ENCODE data around the gene ACP7.
A peak's percentile ranks its signal among the peaks of the same experiment; 100 is the strongest.
"Not testable (repeated sequence)": the region's sequence is repeated elsewhere in the genome, so short reads cannot be mapped to it uniquely, and the experiment has no call there.

The ACP7 gene

DNA sequence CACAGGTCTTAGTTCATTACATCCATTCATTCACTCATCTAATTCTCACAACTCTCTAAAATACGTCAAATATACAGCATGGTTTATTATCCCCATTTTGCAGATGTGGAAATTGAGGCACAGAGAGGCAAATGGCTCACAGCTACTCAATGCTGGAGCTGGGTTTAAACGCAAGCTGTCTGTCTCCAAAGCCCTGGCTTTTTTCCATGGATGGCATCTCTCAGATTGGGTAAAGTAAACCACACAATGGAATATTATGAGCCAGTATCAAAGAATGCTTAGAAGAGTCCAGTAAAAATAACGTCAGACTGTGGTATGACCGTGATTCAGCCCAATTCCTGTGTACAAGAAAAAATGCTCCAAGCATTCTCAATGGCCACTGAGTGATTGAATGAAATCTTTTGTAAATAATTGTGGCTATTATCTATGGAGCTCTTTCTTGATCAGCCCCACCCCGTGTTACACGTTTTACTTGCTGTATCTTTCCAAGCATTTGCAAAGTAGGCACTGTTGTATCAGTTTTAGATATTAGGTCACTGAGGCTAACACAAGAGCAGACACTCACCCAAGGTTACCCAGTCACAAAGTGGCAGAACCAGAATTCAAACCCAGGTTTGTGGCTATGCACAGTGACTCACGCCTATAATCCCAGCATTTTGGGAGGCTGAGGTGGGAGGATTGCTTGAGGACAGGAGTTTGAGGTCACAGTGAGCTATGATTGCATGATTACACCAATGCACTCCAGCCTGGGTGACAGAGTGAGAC, 5.5 kb upstream of the ACP7 start:
- DNase-seq: no peak

DNA sequence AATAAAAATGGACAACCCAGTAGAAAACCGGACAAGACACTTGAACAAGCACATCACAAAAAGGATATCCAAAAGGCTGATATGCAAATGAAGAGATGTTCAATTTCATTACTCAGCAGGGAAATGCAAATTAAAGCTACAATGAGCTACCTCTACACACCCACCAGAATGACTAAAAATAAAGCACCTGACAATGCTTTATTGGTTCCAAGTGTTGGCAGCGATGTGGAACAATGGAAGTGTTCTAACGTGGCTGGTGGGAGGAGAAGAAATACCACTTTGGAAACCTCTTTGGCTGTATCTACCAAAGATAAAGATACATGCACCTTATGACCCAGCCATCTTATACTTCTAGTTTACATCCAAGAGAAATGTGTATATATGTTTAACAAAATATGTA, 3.7 kb upstream of the ACP7 start:
- DNase-seq: no peak

DNA sequence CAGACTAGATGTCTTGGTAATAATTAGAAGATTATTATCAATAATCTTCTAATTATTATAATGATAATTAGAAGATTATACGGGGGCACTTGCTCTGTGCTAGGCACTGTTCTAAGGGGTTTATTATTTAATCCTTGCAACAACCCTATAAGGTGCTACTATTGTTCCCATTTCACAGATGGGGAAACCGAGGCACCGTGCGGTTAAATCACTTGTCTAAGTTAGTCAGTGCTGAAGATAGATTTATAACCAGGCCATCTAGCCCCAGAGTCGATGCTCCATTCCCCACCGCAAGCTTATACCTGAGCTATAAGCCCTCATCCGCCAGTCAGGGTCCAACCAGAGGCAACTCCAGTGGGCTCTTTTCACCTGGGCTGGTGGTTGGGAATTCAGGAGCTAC, 2.0 kb upstream of the ACP7 start:
- no peak for DNase-seq

DNA sequence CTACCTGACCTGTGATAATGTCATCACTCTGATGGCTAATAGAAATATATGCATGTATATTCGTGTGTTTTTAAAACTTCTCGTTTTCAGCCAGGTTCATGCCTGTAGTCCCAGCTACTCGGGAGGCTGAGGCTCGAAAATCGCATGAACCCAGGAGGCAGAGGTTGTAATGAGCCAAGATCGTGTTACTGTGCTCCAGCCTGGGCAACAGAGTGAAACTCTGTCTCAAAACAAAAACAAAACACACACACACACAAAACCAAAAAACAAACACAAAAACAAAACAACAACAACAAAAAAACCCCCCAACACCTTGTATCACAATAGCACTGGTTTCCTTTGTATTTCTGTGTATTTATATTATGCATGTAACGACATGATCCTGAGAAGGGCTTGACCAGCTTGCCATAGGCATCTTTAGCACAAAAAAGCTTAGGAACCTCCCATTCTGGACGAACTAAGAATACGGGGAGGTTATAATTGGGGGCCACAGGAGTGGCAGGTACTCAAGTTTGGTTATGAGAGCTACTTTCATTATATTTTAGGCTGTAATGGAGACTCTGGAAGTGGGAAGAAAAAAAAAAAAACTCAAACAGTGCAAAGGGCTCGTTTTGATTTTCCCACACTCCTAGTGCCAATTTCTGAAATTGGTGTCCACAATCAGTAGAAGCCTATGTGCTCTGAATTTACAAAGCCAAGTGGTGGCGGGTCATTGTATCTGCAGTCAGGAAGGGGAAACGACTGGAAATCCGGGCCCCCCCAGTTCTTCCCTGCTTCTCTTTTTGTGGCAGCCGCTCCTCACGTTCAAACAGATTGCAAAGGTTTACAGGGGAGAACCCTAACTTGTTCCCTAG, 1.2 kb upstream of the ACP7 start:
- DNase-seq: no peak

DNA sequence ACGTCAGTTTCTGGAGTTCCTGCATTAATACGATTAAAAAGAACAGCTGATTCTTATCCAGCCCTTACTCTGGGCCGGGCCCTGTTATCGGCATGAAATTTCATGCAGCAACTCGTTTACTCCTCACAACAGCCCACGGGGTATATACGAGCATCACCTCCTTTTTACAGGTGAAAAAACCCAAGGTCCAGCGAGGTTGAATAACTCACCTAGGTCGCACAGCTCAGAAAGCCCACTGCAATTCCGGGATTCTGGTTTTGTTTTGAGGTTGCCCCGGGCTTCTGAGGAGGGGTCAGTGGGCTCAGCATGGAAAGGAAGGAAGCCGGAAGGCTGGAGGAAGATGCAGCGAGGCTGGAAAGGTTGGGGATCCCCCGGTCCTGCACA, 577 bp upstream of the ACP7 start:
- DNase-seq: peak; percentile 7

DNA sequence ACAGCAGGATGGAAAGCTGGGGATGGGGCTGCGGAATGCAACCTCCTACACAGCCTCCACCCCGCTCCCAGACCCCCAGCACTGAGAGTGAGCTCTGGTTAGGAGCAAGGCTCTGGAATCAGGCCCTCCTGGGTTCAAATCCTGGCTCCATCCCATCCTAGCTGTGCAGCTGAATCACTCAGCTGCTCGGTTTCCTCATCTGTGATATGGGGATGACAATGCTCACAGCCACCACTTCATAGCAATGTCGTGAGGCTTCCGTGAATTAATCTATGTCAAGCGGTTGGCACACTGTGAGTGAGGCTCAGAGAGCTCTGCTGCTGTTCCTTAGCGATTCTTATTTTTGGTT, 538 bp downstream of the ACP7 start:
- no peak for DNase-seq

DNA sequence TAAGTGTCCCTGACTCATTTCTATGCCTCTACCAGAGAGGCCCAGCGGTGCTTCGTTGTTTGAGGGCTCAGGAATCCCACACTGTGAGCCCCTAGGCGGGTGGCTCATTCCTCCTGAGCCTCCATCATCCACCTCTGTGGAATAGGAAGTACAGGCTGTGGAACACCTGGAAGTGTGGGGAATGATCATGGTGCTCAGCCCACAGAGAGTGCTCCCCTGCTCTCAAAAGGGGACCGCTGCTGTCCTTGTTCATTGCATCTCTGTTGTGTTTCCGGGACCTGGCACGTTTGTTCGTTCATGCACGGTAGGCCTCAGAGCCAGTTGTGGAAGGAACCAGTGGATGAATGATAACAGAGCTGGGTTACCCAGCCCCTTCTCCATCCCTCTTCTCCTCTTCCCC, 1.2 kb downstream of the ACP7 start:
- DNase-seq: no peak

DNA sequence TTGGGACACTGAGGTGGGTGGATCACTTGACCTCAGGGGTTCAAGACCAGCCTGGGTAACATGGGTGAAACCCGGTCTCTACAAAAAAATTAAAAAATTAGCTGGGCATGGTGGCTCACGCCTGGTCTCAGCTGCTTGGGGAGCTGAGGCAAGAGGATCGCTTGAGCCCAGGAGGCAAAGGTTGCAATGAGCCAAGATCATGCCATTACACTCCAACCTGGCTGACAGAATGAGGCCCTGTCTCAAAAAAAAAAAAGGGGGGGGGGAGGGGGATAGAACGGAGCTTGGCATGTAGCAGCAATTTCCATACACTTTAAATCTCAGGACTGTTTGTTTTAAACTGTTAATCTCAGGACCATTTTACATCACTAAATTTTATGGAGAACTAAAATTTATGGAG, 2.2 kb downstream of the ACP7 start:
- DNase-seq: no peak

DNA sequence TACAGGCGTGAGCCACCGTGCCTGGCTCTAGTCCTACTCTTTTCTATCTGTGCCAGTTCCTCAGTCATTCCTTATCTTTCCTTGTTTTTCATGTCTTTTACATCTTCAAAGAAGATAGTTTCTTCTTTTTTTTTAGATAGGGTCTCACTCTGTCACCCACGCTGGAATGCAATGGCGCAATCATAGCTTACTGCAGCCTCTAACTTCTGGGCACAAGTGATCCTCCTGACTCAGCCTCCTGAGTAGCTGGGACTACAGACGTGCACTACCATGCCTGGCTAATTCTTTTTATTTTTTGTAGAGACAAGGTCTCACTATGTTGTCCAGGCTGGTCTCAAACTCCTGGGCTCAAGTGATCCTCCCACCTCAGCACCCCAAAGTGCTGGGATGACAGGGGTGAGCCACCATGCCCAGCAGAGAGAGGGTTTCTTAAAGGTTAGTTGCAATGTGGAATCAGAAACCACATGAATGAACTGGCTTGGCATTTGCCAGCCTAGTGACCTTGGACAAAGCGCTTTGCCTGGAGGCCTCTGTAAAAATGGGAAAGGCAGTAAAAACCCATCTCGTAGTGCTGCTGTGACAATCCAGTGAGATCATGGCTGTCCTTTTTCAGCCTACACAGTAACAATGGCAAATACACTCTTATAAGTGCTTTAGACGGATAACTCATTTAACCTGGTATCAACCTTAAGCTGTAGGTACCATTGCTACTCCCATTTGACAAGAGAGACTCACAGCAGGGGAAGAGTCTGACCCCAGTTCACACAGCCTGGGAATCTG, 3.9 kb downstream of the ACP7 start:
- no peak for DNase-seq

DNA sequence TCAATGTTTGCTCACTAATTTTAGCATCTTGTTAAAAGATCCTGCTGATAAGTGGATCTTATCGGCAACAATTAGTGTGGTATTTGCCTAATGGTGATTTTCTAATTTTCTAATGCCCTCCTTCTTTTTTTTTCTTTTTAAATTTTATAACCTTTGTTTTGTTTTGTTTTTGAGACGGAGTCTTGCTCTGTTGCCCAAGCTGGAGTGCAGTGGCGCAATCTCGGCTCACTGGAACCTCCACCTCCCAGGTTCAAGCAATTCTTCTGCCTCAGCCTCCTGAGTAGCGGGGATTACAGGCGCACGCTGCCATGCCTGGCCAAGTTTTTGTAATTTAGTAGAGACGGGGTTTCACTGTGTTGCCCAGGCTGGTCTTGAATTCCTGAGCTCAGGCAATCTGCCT, 5.8 kb downstream of the ACP7 start:
- not testable (repeated sequence) for DNase-seq

DNA sequence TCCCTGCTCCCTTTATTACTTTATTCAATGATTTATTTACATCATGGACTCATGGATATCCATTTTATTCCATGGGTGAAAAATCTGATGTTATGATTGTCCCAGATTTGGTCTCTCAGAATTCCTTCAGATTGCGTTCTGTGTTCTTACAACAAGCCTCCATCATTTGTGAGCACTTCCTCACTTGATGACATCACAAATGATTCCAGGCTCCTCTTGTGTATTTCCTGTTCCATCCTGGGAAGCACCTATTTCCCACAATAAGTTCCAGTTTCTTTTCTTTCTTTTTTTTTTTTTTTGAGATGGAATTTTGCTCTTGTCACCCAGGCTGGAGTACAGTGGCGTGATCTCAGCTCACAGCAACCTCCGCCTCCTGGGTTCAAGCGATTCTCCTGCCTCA, 6.7 kb downstream of the ACP7 start:
- no peak for DNase-seq

DNA sequence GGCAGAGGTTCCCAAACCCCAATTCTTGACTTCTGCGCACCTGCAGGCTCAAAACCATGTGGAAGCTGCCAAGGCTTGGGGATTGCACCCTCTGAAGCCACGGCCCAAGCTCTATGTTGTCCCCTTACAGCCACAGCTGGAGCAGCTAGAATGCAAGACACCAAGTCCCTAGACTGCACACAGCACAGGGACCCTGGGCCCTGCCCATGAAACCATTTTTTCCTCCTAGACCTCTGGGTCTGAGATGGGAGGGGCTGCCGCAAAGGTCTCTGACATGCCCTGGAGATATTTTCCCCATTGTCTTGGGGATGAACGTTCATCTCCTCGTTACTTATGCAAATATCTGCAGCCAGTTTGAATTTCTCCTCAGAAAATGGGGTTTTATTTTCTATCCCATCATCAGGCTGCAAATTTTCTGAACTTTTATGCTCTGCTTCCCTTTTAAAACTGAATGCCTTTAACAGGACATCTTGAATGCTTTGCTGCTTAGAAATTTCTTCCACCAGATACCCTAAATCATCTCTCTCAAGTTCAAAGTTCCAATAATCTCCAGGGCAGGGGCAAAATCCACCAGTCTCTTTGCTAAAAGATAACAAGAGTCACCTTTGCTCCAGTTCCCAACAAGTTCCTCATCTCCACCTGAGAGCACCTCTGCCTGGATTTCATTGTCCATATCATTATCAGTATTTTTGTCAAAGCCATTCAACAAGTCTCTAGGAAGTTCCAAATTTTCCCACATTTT, 11.8 kb downstream of the ACP7 start:
- DNase-seq: not testable (repeated sequence)

DNA sequence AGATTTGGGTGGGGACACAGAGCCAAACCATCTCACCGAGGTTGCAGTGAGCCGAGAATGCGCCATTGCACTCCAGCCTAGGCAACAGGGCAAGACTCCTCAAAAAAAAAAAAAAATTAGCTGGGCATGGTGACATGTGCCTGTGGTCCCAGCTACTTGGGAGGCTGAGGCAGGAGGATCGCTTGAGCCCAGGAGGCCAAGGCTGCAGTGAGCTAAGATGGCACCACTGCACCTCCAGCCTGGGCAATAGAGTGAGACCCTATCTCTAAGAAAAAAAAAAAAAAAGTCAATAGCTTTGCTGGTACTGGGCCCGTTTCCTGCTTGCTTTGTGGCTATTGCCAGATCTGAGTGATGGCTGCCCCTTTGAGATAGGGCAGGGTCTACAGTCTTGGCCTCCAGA, 13.1 kb downstream of the ACP7 start:
- no peak for DNase-seq

DNA sequence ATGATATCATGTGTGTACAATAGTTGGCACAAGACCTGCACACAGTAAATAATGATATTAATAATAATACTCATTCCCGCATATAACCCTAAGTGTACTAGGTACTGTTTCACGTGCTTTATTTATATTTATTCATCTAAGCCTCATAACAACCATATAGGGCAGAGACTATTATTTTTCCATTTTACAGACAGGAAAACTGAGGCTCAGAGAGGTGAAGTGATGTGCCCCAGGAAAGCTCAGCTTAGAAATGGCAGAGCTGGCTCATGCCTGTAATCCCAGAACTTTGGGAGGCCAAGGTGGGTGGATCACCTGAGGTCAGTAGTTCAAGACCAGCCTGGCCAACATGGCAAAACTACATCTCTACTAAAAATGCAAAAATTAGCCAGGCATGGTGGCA, 13.6 kb downstream of the ACP7 start:
- DNase-seq: no peak

DNA sequence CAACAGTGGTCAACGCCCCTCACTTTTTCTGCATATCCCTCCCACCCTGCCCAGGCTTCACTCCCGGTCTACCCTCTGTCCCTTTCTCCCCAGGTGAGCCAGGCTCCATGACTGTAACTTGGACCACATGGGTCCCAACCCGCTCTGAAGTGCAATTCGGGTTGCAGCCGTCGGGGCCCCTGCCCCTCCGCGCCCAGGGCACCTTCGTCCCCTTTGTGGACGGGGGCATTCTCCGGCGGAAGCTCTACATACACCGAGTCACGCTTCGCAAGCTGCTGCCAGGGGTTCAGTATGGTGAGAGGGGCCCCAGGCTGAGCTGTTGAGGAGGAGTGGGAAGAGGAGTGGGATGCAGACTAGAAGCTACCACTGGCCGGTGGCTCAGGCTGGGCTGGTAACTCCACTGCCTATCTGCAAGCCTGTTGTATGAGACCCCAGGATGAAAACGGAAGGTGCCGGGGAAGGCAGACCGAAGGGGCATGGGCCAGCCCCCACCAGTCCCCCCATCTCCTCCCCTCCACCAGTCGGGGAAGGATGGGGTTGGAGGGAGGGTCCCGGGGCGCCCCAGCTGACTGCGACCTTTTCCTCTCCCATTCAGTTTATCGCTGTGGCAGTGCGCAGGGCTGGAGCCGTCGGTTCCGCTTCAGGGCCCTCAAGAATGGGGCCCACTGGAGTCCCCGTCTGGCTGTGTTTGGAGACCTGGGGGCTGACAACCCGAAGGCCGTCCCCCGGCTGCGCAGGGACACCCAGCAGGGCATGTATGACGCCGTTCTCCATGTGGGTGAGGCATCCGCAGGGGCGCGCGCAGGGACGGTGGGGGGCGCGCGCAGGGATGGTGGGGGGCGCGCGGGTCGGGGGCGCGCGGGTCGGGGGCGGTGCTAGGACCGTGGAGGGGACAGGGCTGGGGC, 14.4 kb downstream of the ACP7 start:
- no peak for DNase-seq

DNA sequence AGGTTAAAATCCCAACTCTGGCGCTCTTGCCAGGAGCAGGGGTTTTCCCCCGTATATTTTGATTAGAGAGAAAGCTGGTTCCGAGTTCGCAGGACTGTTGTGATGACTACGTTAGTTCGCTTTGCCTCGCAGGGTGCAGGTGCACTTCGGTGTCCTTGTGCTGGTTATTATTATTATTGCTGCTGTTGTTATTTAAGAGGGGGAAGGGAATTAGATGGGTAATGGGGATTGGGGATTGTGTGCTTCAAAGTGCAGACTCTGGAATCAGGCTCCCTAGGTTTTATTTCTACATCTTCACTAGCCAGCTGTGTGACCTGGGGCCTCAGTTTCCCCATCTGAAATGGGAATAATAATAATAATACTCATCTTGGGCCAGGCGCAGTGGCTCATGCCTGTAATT, 15.2 kb downstream of the ACP7 start:
- no peak for DNase-seq

DNA sequence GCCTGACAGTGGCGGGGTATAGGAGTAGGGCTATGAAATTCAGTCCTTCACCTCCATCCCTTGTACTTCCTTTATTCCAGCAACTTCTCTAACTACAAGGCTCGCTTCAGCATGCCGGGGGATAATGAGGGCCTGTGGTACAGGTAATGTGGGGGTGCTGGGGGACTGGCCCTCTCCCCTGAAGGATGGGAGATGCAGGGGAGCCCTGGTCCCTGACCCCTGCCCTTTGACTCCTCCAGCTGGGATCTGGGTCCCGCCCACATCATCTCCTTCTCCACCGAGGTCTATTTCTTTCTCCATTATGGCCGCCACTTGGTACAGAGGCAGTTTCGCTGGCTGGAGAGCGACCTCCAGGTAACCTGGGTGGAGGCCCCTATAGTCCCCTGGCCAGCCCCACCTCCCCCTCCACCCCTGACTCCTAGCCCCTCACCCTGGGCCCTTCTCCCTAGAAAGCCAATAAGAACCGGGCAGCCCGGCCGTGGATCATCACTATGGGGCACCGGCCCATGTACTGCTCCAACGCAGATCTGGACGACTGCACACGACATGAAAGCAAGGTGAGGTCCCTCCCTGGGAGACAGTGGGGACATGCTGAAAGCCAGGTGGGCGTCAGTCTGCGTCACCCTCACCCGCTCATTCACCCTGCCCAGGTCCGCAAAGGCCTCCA, 16.5 kb downstream of the ACP7 start:
- no peak for DNase-seq

DNA sequence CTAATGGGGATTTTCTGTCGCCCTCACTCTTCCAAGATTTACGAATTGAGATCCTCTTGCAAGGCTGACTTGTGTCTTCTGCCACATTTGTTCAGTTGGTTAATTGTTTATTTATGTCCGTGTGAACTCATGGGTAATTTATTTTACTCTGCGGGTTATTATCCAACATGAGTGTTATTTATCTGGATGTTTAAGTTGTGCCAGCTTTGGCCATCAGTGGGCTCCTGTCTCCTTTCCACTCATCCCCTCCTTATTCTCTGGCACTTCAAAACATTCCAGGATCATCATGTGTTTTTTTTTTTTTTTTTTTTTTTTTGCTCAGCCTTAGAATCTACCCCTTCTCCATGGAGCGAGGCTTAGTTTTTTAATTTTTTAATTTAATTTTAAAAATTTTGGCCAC, 19.0 kb downstream of the ACP7 start:
- DNase-seq: no peak

DNA sequence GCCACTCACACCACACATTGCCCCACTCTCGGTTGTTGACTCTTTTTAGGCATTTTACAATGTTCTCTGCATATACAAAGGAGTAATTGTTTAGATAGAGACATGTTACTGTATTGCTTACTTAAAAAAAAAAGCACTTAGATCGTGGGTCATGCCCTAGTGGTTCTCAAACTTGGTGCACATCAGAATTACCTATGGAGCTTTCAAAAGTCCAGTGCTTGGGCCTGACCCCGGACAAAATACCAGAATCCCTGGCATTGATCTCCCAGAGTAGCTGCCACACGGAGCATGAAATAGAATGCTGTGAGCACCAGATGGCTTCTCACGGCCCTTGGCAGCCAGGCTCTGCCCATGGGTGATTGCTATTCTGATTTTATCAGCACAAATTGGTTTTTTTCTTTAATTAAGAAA, 20.0 kb downstream of the ACP7 start:
- peak; percentile 80 for DNase-seq

DNA sequence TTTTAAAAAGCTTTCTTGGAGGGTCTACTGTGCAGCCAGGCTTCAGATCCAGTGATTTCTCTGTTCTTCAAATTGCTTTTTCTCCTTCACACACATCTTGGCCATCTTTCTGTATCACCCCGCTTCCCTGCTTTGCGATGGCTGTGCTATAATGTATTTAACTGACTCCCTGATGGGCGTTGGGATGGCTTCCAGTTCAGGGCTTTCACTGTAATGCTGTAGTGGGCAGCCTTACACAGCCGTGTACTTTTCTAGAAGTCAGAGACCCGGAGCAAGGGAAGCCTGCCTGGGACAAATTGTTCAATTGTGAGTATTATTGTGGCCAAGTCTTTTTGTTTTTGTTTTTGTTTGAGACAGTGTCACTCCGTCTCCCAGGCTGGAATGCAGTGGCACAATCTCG, 22.0 kb downstream of the ACP7 start:
- DNase-seq: no peak

DNA sequence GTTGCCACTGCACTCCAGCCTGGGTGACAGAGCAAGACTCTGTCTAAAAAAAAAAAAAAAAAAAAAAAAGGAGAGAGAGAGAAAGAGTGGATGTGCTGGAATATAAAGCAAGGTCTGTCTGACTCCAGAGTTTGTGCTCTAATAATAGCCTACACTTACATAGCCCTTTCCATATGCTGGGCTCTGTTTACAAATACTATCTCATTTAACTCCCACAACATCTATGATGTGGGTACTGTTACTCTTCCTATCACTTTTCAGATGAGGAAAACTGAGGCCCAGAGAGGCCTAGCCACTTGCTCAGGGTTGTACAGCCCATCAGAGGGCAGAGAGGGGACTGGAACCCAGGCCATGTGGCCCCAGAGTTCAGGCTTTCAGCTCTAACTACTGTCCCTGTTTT, 25.5 kb downstream of the ACP7 start:
- DNase-seq: no peak
